HEK293T (cell line): Measurements from ENCODE around the gene TEX52.
"Not testable (repeated sequence)": the region's sequence is repeated elsewhere in the genome, so short reads cannot be mapped to it uniquely, and the experiment has no call there.

Experiments
- CTCF ChIA-PET: fragments of 350-600 bp; formaldehyde crosslinking; extraction: SDS; loops from one replicate; lab custom pipeline; 2021; ENCODE audit warnings: antibody characterized with exemption, inconsistent platforms; lab: Yijun Ruan, JAX
- POLR2A ChIA-PET: fragments of 350-600 bp; formaldehyde crosslinking; extraction: SDS; loops from one replicate; lab custom pipeline; 2020; ENCODE audit warnings: antibody characterized with exemption, inconsistent platforms; lab: Yijun Ruan, JAX
- DNase-seq: peaks from one replicate; pipeline ENCODE4 v3.0.0; 2012; ENCODE audit warnings: mixed read lengths; ENCODE audit errors: extremely low spot score
- ARNT ChIP-seq: fragments of 450-650 bp; IDR thresholded peaks from 2 replicates; pipeline ENCODE4 v1.6.1; 2017; ENCODE audit warnings: mild to moderate bottlenecking
- BHLHE40 ChIP-seq: fragments of 450-650 bp; IDR thresholded peaks from 2 replicates; pipeline ENCODE4 v1.6.1; 2016; ENCODE audit warnings: mild to moderate bottlenecking, moderate library complexity, borderline replicate concordance
- CTBP1 ChIP-seq: fragments of 450-650 bp; IDR thresholded peaks from 2 replicates; pipeline ENCODE4 v1.6.1; 2016; ENCODE audit warnings: borderline replicate concordance
- ELF4 ChIP-seq: fragments of 450-650 bp; IDR thresholded peaks from 2 replicates; pipeline ENCODE4 v1.6.1; 2017; ENCODE audit warnings: antibody characterized with exemption
- FOXA1 ChIP-seq: fragments of 450-650 bp; IDR thresholded peaks from 2 replicates; pipeline ENCODE4 v1.6.1; 2016; ENCODE audit warnings: mild to moderate bottlenecking
- FOXK2 ChIP-seq: fragments of 450-650 bp; IDR thresholded peaks from 2 replicates; pipeline ENCODE4 v1.6.1; 2016; ENCODE audit warnings: mild to moderate bottlenecking
- FOXM1 ChIP-seq: fragments of 450-650 bp; IDR thresholded peaks from 2 replicates; pipeline ENCODE4 v1.6.1; 2017; ENCODE audit warnings: mild to moderate bottlenecking, borderline replicate concordance
- HDGF ChIP-seq: fragments of 450-650 bp; IDR thresholded peaks from 2 replicates; pipeline ENCODE4 v1.6.1; 2017; ENCODE audit warnings: antibody characterized with exemption, borderline replicate concordance
- L3MBTL2 ChIP-seq: fragments of 450-650 bp; conservative IDR thresholded peaks from 2 replicates; pipeline ENCODE4 v1.6.1; 2016; ENCODE audit warnings: mild to moderate bottlenecking
- LEF1 ChIP-seq: fragments of 450-650 bp; IDR thresholded peaks from 2 replicates; pipeline ENCODE4 v1.6.1; 2017; ENCODE audit warnings: mild to moderate bottlenecking, borderline replicate concordance
- NFRKB ChIP-seq: fragments of 450-650 bp; IDR thresholded peaks from 2 replicates; pipeline ENCODE4 v1.6.1; 2016; ENCODE audit warnings: mild to moderate bottlenecking, moderate library complexity
- PKNOX1 ChIP-seq: fragments of 450-650 bp; IDR thresholded peaks from 2 replicates; pipeline ENCODE4 v1.6.1; 2016
- SP1 ChIP-seq: fragments of 450-650 bp; IDR thresholded peaks from 2 replicates; pipeline ENCODE4 v1.6.1; 2017
- SUZ12 ChIP-seq: fragments of 450-650 bp; IDR thresholded peaks from 2 replicates; pipeline ENCODE4 v1.6.1; 2016; ENCODE audit warnings: mild to moderate bottlenecking
- TARDBP ChIP-seq: fragments of 450-650 bp; IDR thresholded peaks from 2 replicates; pipeline ENCODE4 v1.6.1; 2016
- ZNF384 ChIP-seq: fragments of 450-650 bp; IDR thresholded peaks from 2 replicates; pipeline ENCODE4 v1.6.1; 2016

Gene TEX52

GRCh38 chr12:2877047-2877952 is 20.5 kb upstream of the TEX52 start, which contains the start of the genes FOXM1 and RHNO1:
Gene FOXM1, minus strand, starts transcription at chr12:2877174. Its CDS starts 2,696 bp downstream, at chr12:2874478.
Gene RHNO1, plus strand, starts transcription at chr12:2877223. Its CDS starts 8,144 bp downstream, at chr12:2885367.
- no peak for TF ChIP-seq FOXK2
- peak; percentile 57; the same call in 1 of the 2 replicates for TF ChIP-seq L3MBTL2
- CTCF ChIA-PET: interaction anchor here (1.4 kb wide), 1 partner anchor 8 kb away, joined by 8 read pairs; no protein-coding TSS in a partner anchor
- POLR2A ChIA-PET: interaction anchor here (0.7 to 2.7 kb wide), 10 partner anchors 8 to 81 kb away, joined by 3 to 23 read pairs (median 5); partner anchors contain the start of gene TULP3
- peak; percentile 88 for DNase-seq

- ChIA-PET POLR2A (interaction anchor here (0.6 to 2.7 kb wide), 11 partner anchors 8 to 129 kb away, joined by 3 to 23 read pairs (median 4); partner anchors contain the start of gene TULP3), CTCF (interaction anchor here (1.4 kb wide), 1 partner anchor 8 kb away, joined by 8 read pairs; no protein-coding TSS in a partner anchor)
- no peak for TF ChIP-seq CTBP1
- peak; percentile 44 for DNase-seq
Observed at GRCh38 chr12:2876431-2877046, 19.7 kb upstream of the TEX52 start.

GRCh38 chr12:2868986-2869632 is 12.3 kb upstream of the TEX52 start:
- CTCF ChIA-PET, DNase-seq, POLR2A ChIA-PET: not testable (repeated sequence)

GRCh38 chr12:2864198-2864597 is 7.4 kb upstream of the TEX52 start:
- DNase-seq: no peak
- ChIA-PET CTCF (interaction anchor here (0.8 to 1.3 kb wide), 2 partner anchors 10 to 11 kb away, joined by 4 read pairs; no protein-coding TSS in a partner anchor), POLR2A (interaction anchor here (2.0 kb wide), 1 partner anchor 13 kb away, joined by 10 read pairs; the partner anchor contains the start of genes FOXM1 and RHNO1)
- TF ChIP-seq LEF1: no peak
- no peak for TF ChIP-seq ZNF384
- no peak for TF ChIP-seq L3MBTL2
- TF ChIP-seq PKNOX1: no peak
- TF ChIP-seq SP1: no peak
- TF ChIP-seq BHLHE40: no peak
- TF ChIP-seq ELF4: no peak
- no peak for TF ChIP-seq ARNT
- no peak for TF ChIP-seq FOXK2
- no peak for TF ChIP-seq CTBP1
- no peak for TF ChIP-seq SUZ12

GRCh38 chr12:2863402-2863801 is 6.6 kb upstream of the TEX52 start:
- not testable (repeated sequence) for DNase-seq
- ChIA-PET CTCF (interaction anchor here (1.3 kb wide), 1 partner anchor 10 kb away, joined by 4 read pairs; no protein-coding TSS in a partner anchor), POLR2A (interaction anchor here (1.3 to 2.0 kb wide), 2 partner anchors 13 to 14 kb away, joined by 3 to 10 read pairs; partner anchors contain the start of genes FOXM1 and RHNO1)

- POLR2A ChIA-PET: interaction anchor here (1.3 kb wide), 1 partner anchor 14 kb away, joined by 3 read pairs; the partner anchor contains the start of genes FOXM1 and RHNO1
- CTCF ChIA-PET: no interaction called here
- DNase-seq: no peak
- no peak for TF ChIP-seq FOXM1
- TF ChIP-seq L3MBTL2: no peak
- no peak for TF ChIP-seq ZNF384
- TF ChIP-seq PKNOX1: no peak
- no peak for TF ChIP-seq SP1
- TF ChIP-seq CTBP1: no peak
- TF ChIP-seq SUZ12: no peak
- no peak for TF ChIP-seq ELF4
- TF ChIP-seq TARDBP: no peak
- no peak for TF ChIP-seq FOXK2
- TF ChIP-seq NFRKB: no peak
- no peak for TF ChIP-seq HDGF
- TF ChIP-seq BHLHE40: no peak
- TF ChIP-seq LEF1: no peak
- no peak for TF ChIP-seq FOXA1
- TF ChIP-seq ARNT: no peak
Observed at GRCh38 chr12:2862876-2863275, 6.0 kb upstream of the TEX52 start.

GRCh38 chr12:2860170-2860569 is 3.3 kb upstream of the TEX52 start:
- DNase-seq: no peak
- TF ChIP-seq CTBP1: no peak
- TF ChIP-seq TARDBP: no peak
- TF ChIP-seq NFRKB: no peak
- no peak for TF ChIP-seq ARNT
- no peak for TF ChIP-seq L3MBTL2
- no peak for TF ChIP-seq FOXA1
- no peak for TF ChIP-seq SUZ12
- no peak for TF ChIP-seq ELF4
- TF ChIP-seq LEF1: no peak
- no peak for TF ChIP-seq HDGF
- no peak for TF ChIP-seq FOXM1
- no peak for TF ChIP-seq PKNOX1
- TF ChIP-seq FOXK2: no peak
- TF ChIP-seq SP1: no peak
- TF ChIP-seq BHLHE40: no peak
- no peak for TF ChIP-seq ZNF384
- ChIA-PET POLR2A (no interaction called here), CTCF (no interaction called here)
